Fibroblast of peridontal ligament (primary cell): ENCODE data around the gene MAS1L.
"Not testable (repeated sequence)": the region's sequence is repeated elsewhere in the genome, so short reads cannot be mapped to it uniquely, and the experiment has no call there.

Experiments
- DNase-seq: peaks from one replicate; pipeline ENCODE4 v3.0.0-alpha.2; 2010; ENCODE audit errors: extremely low read depth

MAS1L gene

GRCh38 chr6:29483735-29484134 lies 4.0 kb downstream of the MAS1L start:
- DNase-seq: no peak

DNA sequence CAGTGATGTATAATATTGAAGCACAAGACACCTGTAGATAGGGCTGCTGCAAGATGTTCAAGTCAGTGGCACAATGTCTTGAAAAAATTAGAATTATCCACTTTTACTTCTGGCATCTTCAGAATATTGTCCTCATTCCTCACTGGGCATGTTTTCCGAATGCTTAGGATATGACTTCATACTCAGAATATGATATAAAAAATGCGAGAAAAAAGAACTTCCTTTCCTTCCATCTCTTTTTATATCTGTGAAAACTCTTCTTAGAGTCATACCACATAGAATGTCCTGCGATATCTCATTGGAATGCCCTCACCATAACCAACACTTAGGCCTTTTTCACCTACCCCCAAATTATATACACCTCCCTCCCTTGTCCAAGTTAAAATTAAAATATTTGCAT lies 4.6 kb downstream of the MAS1L start:
- no peak for DNase-seq

- DNase-seq: no peak
Measured at GRCh38 chr6:29479560-29479959, 8.2 kb downstream of the MAS1L start.

DNA sequence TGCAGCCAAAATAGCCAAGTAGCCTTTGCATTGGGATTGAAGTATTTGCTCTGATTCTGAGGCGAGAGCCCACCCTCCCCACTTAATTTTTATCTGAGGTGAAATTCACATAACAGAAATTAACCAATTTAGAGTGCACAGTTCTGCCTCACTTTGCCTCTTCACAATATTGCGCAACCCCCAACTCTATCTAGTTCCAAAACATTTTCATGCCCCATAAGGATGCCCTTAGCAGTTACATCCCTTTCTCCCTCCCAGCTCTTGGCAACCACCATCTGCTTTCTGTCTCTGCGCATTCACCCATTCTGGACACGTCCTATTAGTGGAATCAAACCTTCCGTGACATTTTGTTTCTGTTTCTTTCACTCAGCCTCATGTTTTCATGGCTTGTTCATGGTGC lies 9.0 kb downstream of the MAS1L start:
- no peak for DNase-seq

DNA sequence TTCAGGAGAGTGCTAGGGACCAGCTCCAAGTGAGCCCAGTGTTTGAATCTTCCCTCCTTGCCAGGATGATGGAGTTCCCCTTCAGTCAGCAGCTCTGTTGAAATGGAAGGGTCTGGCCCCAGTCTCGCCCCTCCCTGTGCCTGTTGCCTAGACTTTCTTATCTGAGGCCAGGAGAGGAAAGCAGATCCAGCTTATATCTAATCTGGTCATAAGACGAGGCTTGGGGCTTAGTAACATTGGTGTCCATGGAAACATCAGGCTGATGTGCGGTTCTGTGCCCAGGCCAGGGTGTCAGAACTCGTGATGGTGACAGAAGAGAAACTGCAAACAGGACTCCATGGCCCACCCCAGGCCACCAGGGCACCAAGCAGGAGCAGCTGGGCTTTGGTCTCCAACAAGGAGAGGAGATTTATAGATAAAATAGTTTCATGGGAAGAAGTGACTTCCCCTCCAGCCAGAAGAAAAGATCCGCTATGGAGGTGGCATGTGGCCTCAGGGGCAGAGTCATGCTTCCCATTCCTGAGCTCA lies 9.8 kb downstream of the MAS1L start:
- no peak for DNase-seq

DNA sequence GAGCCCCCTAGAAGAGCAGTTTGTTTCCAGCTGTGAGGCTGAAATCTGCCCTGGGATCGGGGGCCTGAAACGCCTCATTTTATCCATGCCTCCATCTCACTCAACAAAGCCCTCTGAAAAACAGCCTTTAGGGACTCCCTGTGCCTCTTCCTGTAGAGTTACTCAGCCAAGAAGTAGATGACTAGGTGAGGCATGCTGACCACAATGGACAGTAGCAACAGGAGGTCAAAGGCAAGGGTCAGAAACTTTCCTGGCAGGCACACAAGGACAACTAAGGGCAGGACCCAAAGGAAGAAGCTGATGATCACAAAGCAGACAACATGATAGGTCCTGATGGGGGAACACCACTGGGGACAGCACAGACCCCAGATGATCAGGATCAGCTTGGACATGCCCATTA lies 12.8 kb downstream of the MAS1L start:
- DNase-seq: no peak

GRCh38 chr6:29466241-29466640 lies 21.5 kb downstream of the MAS1L start:
- no peak for DNase-seq

DNA sequence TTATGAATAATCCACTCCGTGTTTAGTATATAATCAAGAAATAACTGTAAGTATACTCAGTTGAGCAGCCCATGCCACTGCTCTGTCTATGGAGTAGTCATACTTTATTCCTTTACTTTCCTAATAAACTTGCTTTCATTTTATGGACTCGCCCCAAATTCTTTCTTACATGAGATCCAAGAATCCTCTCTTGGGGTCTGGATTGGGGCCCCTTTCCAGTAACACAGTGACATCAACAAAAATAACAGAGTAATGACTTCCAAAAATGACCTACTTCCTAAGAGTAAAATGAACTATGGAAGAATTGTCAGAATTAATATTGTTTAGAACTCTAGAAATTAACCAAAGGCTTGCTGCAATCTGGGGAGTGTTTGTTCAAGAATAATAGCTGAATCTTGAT lies 22.0 kb downstream of the MAS1L start:
- no peak for DNase-seq

- no peak for DNase-seq
Measured at GRCh38 chr6:29465279-29465678, 22.5 kb downstream of the MAS1L start.

GRCh38 chr6:29462022-29462421 lies 25.7 kb downstream of the MAS1L start:
- no peak for DNase-seq

GRCh38 chr6:29461021-29461814 lies 26.5 kb downstream of the MAS1L start:
- no peak for DNase-seq

DNA sequence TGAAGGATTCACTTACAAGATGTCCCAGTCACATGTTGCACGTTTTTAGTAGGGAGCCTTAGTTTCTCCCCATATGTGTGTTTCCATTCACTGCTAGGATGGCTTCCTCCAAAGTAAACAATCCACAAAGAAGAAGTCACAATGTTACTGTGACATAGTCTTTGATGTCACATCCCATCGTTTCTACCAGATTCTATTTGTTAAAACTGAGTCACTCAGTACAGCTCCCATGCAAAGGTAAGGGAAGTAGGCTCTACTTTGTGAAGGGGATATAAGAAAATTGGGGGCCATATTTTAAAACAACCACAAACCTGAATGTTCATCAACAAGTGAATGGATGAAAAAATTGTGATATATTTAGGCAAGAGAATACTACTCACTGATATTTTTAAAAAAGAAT lies 30.8 kb downstream of the MAS1L start, which contains the start of the genes OR11A1 and OR2H1:
Gene OR11A1, minus strand, starts transcription at position 101 of the 400 bp plus-strand sequence. CDS start 29,430 bp downstream, outside the sequence.
Gene OR2H1, plus strand, starts transcription at position 185 of the 400 bp plus-strand sequence. CDS start 4,615 bp downstream, outside the sequence.
- no peak for DNase-seq

- DNase-seq: no peak
Measured at GRCh38 chr6:29451471-29452193, 36.1 kb downstream of the MAS1L start.

GRCh38 chr6:29447670-29448069 lies 40.1 kb downstream of the MAS1L start:
- no peak for DNase-seq

- not testable (repeated sequence) for DNase-seq
Measured at GRCh38 chr6:29444031-29444430, 43.7 kb downstream of the MAS1L start.

DNA sequence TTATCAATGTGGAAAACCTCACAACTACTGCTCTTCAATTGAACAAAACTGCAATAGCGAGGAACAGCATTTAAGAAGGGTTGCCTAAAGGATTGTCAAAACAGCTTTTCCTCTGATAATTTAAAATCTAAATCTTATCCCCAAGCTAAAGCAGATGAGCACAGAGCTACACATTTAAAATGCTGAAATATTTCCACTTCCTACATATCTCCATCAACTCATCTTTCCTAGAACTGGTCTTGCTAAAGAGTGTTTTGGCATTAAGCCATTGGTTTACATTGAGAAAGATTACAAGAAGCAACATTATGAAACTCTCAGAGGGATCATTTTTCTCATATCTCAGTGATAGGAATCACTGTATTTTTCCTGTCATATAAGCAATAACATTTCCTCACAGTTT lies 45.0 kb downstream of the MAS1L start:
- no peak for DNase-seq

- no peak for DNase-seq
Measured at GRCh38 chr6:29439006-29439405, 48.8 kb downstream of the MAS1L start, which contains the start of gene OR10C1. Gene OR10C1, plus strand, starts transcription at chr6:29439306. Its CDS starts 710 bp downstream, at chr6:29440016.

DNA sequence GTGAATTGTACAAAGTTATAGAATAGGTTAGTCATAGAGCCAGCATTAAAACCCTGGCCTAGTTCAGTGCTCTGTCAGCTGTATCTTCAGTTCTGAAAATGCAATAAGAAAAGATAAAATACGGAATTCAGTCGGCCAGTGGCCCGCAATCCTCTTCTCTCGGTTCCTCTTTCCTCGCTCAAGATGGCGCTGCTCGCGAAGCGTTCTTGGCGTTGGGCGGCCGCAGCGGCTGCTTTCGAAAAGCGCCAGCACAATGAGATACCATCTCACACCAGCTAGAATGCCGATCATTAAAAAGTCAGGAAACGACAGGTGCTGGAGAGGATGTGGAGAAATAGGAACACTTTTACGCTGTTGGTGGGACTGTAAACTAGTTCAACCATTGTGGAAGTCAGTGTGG lies 51.0 kb downstream of the MAS1L start:
- not testable (repeated sequence) for DNase-seq
